Measurements from ENCODE around the gene ARFGAP1.

Gene ARFGAP1

GRCh38 chr20:63318391-63319163 lies 46.0 kb downstream of the ARFGAP1 start:
- DNase-seq (ENCODE audit: low read depth in 4 of 4, low spot score in 1 of 4), result no peak

- DNase-seq (ENCODE audit: low read depth in 4 of 4, low spot score in 1 of 4), result no peak
Measured at GRCh38 chr20:63319164-63320040, 46.8 kb downstream of the ARFGAP1 start.

- DNase-seq (ENCODE audit: low read depth in 4 of 4, low spot score in 1 of 4), result no peak
Measured at GRCh38 chr20:63320041-63320511, 47.5 kb downstream of the ARFGAP1 start.

- DNase-seq (ENCODE audit: low read depth in 4 of 4, low spot score in 1 of 4), result no peak
Measured at GRCh38 chr20:63320616-63321147, 48.1 kb downstream of the ARFGAP1 start.

- no peak for DNase-seq (ENCODE audit: low read depth in 4 of 4, low spot score in 1 of 4)
Measured at GRCh38 chr20:63321148-63321831, 48.7 kb downstream of the ARFGAP1 start.

- no peak for DNase-seq (ENCODE audit: low read depth in 4 of 4, low spot score in 1 of 4)
Measured at GRCh38 chr20:63322146-63322932, 49.7 kb downstream of the ARFGAP1 start.

- no peak for DNase-seq (ENCODE audit: low read depth in 4 of 4, low spot score in 1 of 4)
Measured at GRCh38 chr20:63322933-63323273, 50.3 kb downstream of the ARFGAP1 start.

- no peak for DNase-seq (ENCODE audit: low read depth in 4 of 4, low spot score in 1 of 4)
Measured at GRCh38 chr20:63323357-63323981, 50.9 kb downstream of the ARFGAP1 start.

GRCh38 chr20:63325021-63325471 lies 52.4 kb downstream of the ARFGAP1 start:
- no peak for DNase-seq (ENCODE audit: low read depth in 4 of 4, low spot score in 1 of 4)

- DNase-seq (ENCODE audit: low read depth in 4 of 4, low spot score in 1 of 4), result no peak
Measured at GRCh38 chr20:63325554-63326313, 53.1 kb downstream of the ARFGAP1 start.

GRCh38 chr20:63326314-63327230 lies 54.0 kb downstream of the ARFGAP1 start:
- DNase-seq (ENCODE audit: low read depth in 4 of 4, low spot score in 1 of 4), result no peak

GRCh38 chr20:63327231-63327745 lies 54.7 kb downstream of the ARFGAP1 start:
- DNase-seq (ENCODE audit: low read depth in 4 of 4, low spot score in 1 of 4), result no peak

GRCh38 chr20:63328026-63328700 lies 55.5 kb downstream of the ARFGAP1 start:
- DNase-seq (ENCODE audit: low read depth in 4 of 4, low spot score in 1 of 4), result no peak

- no peak for DNase-seq (ENCODE audit: low read depth in 4 of 4, low spot score in 1 of 4)
Measured at GRCh38 chr20:63328718-63329275, 56.2 kb downstream of the ARFGAP1 start.

GRCh38 chr20:63329331-63330083 lies 56.9 kb downstream of the ARFGAP1 start:
- no peak for DNase-seq (ENCODE audit: low read depth in 4 of 4, low spot score in 1 of 4)

- no peak for DNase-seq (ENCODE audit: low read depth in 4 of 4, low spot score in 1 of 4)
Measured at GRCh38 chr20:63330084-63330760, 57.6 kb downstream of the ARFGAP1 start.

All from stimulated activated CD4-positive, alpha-beta T cell treated with anti-CD3 and anti-CD28 coated beads, Interleukin-1b, Interleukin-23, amount 100 ng/mL, for 24 hours (primary cell).